NCI-H1092 treated with DMSO at 0.1 percent for 48 hours (cell line): ENCODE data around the gene PDE6C.
A peak's percentile ranks its signal among the peaks of the same experiment; 100 is the strongest.

Source experiments
- DNase-seq: peaks from one replicate; lab custom pipeline; 2025; lab: John Stamatoyannopoulos, UW

The PDE6C gene

DNA sequence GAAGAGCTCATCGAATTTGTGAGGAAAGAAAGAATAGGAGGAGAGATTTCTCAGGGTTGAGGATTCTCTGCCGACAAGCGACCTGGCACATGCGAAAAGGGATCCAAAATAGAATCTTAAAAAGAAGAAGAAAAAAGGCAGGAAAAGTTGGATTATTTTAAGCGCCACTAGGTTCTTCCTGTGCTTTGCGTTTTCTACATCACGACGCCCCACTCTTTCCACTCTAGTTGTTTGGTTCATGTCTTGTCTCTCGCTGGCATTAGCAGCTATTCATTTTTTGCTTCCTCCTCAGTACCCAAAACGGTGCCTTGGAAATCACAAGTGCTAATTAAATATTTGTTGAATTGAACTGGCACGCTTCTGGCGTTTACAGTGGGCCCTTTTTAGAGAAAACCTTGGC, 90.7 kb downstream of the PDE6C start:
- DNase-seq, result peak; percentile 62

GRCh38 chr10:93703841-93704240, 91.5 kb downstream of the PDE6C start:
- no peak for DNase-seq

- DNase-seq, result no peak
Observed at GRCh38 chr10:93704451-93704850, 92.1 kb downstream of the PDE6C start.

GRCh38 chr10:93707623-93708022, 95.3 kb downstream of the PDE6C start:
- no peak for DNase-seq

GRCh38 chr10:93710333-93710909, 98.1 kb downstream of the PDE6C start:
- no peak for DNase-seq

GRCh38 chr10:93711891-93712290, 99.6 kb downstream of the PDE6C start:
- DNase-seq, result no peak

DNA sequence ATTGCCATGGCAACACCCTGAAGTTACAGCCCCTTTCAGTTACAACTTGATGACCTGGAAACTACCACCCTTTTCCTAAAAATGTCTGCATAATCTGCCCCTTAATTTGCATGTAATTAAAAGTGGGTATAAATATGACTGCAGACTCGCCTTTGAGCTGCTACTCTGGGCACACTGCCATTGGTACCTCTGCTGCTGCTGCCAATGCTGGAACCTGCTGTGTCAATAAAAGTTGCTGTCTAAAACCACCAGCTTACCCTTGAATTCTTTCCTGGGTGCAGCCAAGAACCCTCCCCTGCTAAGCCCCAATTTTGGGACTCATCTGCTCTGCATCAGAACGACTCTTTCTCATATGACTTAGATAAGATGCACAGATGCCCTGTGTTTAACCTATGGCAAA, 100.3 kb downstream of the PDE6C start:
- DNase-seq, result no peak

DNA sequence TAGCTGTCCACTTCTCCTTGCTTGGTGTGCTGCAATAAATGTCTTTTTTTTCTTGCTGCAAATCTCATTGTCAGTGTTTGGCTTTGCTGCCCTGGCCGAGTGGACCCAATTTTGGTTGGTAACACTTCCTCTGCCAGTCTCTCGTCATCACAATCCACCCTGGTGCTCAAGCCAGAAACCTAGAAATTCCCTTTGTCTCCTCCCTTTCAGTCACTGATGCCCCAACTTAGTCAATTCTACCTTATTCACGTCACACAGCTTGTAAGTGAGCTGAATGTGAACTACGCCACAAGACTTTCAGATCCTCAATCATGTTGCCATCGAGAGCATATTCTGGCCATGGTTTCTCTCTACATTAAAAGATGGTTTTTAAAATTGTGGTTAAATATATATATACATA, 103.0 kb downstream of the PDE6C start:
- DNase-seq, result no peak
